Stimulated activated naive CD8-positive, alpha-beta T cell treated with anti-CD3 and anti-CD28 coated beads, Interleukin-15, Interleukin-2, amounts not matched to agents 100 ng/mL and 50 ng/mL, for 24 hours (primary cell): ENCODE measurements around the gene POSTN.
"Not testable (repeated sequence)": the region's sequence is repeated elsewhere in the genome, so short reads cannot be mapped to it uniquely, and the experiment has no call there.

Source experiments
- H3K27ac Mint-ChIP-seq: one replicate; pipeline ENCODE4 v1.8.0; 2021; ENCODE audit warnings: mild to moderate bottlenecking, mixed read lengths
- H3K27me3 Mint-ChIP-seq: one replicate; pipeline ENCODE4 v1.8.0; 2021; ENCODE audit warnings: mixed read lengths
- H3K36me3 Mint-ChIP-seq: one replicate; pipeline ENCODE4 v1.8.0; 2021; ENCODE audit warnings: low read depth, mixed read lengths
- H3K4me1 Mint-ChIP-seq: one replicate; pipeline ENCODE4 v1.8.0; 2021; ENCODE audit warnings: low read depth, mixed read lengths
- H3K4me3 Mint-ChIP-seq: one replicate; pipeline ENCODE4 v1.8.0; 2021; ENCODE audit warnings: mild to moderate bottlenecking, mixed read lengths
- H3K9me3 Mint-ChIP-seq: one replicate; pipeline ENCODE4 v1.8.0; 2021; ENCODE audit warnings: mixed read lengths

Gene POSTN

DNA sequence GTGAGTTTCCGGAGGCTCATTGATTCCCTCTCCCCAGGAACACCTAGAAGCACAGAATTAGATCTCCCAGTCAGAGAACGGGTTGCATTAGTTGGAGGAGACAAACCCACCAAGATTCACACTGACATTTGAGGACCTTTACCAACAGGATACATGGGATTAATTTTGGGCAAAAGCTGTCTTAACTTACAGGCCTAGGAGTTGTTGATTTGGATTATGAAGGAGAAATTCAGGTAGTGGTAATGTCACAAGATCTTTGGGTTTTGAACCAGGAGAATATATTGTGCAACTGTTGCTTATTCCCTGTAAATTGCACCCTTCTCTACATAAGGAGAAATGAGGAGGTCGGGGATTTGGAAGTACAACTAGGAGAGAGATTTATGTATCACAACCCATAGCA lies 38.0 kb downstream of the POSTN start:
- Mint-ChIP-seq H3K4me1 (no peaks in the 10 kb centered on the region), H3K27me3 (no peaks in the 10 kb centered on the region), H3K9me3 (peaks cover 39% of the 10 kb centered on the region), H3K27ac (no peak overlapping the region), H3K4me3 (no peak overlapping the region), H3K36me3 (no peaks in the 10 kb centered on the region)

GRCh38 chr13:37558766-37559165 lies 39.8 kb downstream of the POSTN start:
- H3K9me3 Mint-ChIP-seq, result peaks cover 39% of the 10 kb centered on the region
- H3K4me1 Mint-ChIP-seq, H3K27ac Mint-ChIP-seq, H3K4me3 Mint-ChIP-seq, H3K36me3 Mint-ChIP-seq, H3K27me3 Mint-ChIP-seq: not testable (repeated sequence)

- Mint-ChIP-seq H3K4me3 (no peak overlapping the region), H3K36me3 (no peaks in the 10 kb centered on the region), H3K27ac (no peak overlapping the region), H3K27me3 (no peaks in the 10 kb centered on the region), H3K9me3 (peaks cover 15% of the 10 kb centered on the region), H3K4me1 (no peaks in the 10 kb centered on the region)
Measured at GRCh38 chr13:37546087-37546486, 52.5 kb downstream of the POSTN start.

DNA sequence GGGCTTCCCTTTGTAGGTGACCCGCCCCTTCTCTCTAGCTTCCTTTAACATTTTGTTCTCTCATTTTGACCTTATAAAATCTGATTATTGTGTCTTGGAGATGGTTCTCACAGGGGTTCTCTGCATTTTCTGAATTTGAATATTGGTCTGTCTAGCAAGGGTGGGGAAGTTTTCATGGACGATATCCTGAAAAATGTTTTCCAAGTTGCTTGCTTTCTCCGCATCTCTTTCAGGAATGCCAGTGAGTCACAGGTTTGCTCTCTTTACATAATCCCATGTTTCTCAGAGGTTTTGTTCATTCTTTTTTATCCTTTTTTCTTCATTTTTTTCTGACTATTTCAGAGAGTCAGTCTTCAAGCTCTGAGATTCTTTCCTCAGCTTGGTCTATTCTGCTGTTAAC lies 53.6 kb downstream of the POSTN start:
- Mint-ChIP-seq H3K9me3 (peaks cover 15% of the 10 kb centered on the region), H3K36me3 (no peaks in the 10 kb centered on the region), H3K27me3 (no peaks in the 10 kb centered on the region), H3K4me3 (no peak overlapping the region), H3K27ac (no peak overlapping the region), H3K4me1 (no peaks in the 10 kb centered on the region)

DNA sequence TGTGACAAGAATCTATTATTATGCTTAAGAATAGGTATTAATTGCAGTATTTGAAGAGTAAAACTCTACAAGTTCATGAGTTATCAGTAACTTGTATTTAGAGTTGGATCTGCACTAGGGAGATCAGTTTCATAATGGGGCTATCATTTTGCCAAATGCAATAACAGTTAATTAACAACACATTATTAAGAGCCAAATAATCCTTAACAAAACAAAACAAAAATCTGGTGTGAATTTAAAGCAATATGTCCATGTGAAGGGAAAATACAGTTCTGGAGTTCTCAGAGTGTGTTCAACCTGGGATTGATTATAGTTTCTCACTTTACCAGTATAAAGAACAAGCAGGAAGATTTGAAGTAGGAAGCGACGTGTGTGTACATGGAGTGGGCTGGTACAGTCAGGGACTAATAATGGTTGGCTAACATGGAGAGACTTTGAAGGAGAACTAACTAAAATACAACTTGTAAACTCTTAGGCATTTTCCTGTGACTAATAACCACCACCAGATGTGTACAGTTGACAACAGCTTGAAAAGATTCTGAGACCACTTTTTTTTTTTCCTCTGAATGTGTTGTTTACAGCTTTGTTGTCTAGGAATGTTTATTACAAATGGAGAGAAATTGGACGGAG lies 58.5 kb downstream of the POSTN start:
- H3K4me1 Mint-ChIP-seq, result no peaks in the 10 kb centered on the region
- no peaks in the 10 kb centered on the region for H3K27me3 Mint-ChIP-seq
- peaks cover 20% of the 10 kb centered on the region for H3K9me3 Mint-ChIP-seq
- no peaks in the 10 kb centered on the region for H3K36me3 Mint-ChIP-seq
- H3K27ac Mint-ChIP-seq, result no peak overlapping the region
- H3K4me3 Mint-ChIP-seq, result no peak overlapping the region

GRCh38 chr13:37539170-37539569 lies 59.4 kb downstream of the POSTN start:
- H3K36me3 Mint-ChIP-seq, result no peaks in the 10 kb centered on the region
- no peak overlapping the region for H3K27ac Mint-ChIP-seq
- no peaks in the 10 kb centered on the region for H3K27me3 Mint-ChIP-seq
- H3K4me3 Mint-ChIP-seq, result no peak overlapping the region
- H3K9me3 Mint-ChIP-seq, result peaks cover 16% of the 10 kb centered on the region
- H3K4me1 Mint-ChIP-seq, result no peaks in the 10 kb centered on the region

- Mint-ChIP-seq H3K4me3 (no peak overlapping the region), H3K9me3 (peaks cover 23% of the 10 kb centered on the region), H3K36me3 (no peaks in the 10 kb centered on the region), H3K27me3 (no peaks in the 10 kb centered on the region), H3K27ac (no peak overlapping the region), H3K4me1 (no peaks in the 10 kb centered on the region)
Measured at GRCh38 chr13:37535501-37535900, 63.1 kb downstream of the POSTN start.

DNA sequence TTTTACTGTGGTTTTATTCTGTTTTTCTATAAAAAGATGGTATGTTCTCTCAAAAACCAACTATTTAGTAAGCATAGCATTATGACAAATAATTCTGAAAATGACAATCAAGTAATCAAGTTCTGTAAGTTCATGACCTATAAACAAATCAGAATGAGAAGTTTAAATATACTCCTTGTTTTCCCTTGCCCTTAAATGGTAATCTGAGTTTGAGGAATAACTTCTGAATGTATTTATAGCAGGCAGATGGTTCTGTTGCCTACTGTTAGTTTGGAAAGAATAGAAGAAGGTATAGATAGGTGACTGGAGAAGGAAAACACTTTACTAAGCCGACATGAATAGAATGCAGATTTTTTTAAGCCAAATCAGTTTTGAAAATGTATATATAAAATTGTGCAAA lies 63.9 kb downstream of the POSTN start:
- Mint-ChIP-seq H3K4me1 (no peaks in the 10 kb centered on the region), H3K9me3 (peaks cover 23% of the 10 kb centered on the region), H3K36me3 (no peaks in the 10 kb centered on the region), H3K27ac (no peak overlapping the region), H3K27me3 (no peaks in the 10 kb centered on the region), H3K4me3 (no peak overlapping the region)

DNA sequence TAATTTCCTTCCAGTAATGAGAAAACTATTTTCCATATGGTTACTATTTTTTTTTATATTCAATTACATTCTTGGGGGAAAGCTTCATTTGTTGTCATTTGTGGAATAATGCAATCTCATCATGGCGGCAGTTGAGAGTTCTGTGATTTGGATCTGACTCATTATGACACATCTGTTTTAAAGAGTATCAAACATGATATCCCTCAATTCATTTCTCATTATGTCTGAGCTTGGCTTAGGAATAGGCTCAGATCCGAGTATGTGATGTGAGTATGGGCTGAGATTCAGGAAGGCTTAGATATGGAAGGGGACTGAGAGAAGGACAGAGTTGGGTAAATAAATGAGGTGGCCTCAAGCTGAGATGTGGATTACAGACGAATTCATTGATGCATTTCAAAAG lies 64.4 kb downstream of the POSTN start:
- H3K4me1 Mint-ChIP-seq, result no peaks in the 10 kb centered on the region
- H3K36me3 Mint-ChIP-seq, result no peaks in the 10 kb centered on the region
- no peaks in the 10 kb centered on the region for H3K27me3 Mint-ChIP-seq
- peaks cover 21% of the 10 kb centered on the region for H3K9me3 Mint-ChIP-seq
- no peak overlapping the region for H3K27ac Mint-ChIP-seq
- no peak overlapping the region for H3K4me3 Mint-ChIP-seq

GRCh38 chr13:37531049-37531448 lies 67.5 kb downstream of the POSTN start:
- H3K36me3 Mint-ChIP-seq, result no peaks in the 10 kb centered on the region
- no peaks in the 10 kb centered on the region for H3K4me1 Mint-ChIP-seq
- H3K27ac Mint-ChIP-seq, result no peak overlapping the region
- H3K27me3 Mint-ChIP-seq, result no peaks in the 10 kb centered on the region
- H3K9me3 Mint-ChIP-seq, result peaks cover 19% of the 10 kb centered on the region
- H3K4me3 Mint-ChIP-seq, result no peak overlapping the region

DNA sequence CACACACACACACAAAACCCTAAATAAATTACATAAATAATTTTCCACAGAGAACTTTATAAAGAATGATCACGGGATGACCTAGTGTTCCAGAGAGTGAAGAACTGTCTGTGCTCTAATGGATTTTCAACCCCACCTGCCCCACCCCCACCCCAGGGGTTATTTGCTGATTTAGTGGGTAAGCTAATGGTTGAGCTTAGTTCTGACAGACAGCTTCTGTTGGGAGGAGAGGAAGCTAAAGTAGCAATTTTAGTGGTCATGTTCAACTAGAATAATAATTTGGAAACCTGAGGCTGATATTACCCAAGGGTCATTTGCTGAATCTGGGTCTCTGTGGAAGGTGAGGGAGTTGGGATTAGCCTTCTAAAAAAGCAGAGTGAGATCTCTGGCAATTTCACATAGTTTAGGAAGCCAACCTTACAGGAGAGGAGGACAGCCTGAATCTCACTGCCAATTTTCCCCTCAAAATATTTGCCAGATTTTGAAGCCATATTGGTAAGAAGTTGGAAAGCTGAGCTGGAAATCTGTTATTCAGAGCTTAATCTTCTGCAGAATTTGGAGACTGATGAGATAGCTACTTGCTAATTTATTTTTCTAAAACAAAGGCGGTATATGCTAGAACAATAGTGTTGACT lies 68.7 kb downstream of the POSTN start:
- peaks cover 14% of the 10 kb centered on the region for H3K9me3 Mint-ChIP-seq
- no peak overlapping the region for H3K4me3 Mint-ChIP-seq
- no peaks in the 10 kb centered on the region for H3K4me1 Mint-ChIP-seq
- no peaks in the 10 kb centered on the region for H3K36me3 Mint-ChIP-seq
- no peak overlapping the region for H3K27ac Mint-ChIP-seq
- no peaks in the 10 kb centered on the region for H3K27me3 Mint-ChIP-seq

DNA sequence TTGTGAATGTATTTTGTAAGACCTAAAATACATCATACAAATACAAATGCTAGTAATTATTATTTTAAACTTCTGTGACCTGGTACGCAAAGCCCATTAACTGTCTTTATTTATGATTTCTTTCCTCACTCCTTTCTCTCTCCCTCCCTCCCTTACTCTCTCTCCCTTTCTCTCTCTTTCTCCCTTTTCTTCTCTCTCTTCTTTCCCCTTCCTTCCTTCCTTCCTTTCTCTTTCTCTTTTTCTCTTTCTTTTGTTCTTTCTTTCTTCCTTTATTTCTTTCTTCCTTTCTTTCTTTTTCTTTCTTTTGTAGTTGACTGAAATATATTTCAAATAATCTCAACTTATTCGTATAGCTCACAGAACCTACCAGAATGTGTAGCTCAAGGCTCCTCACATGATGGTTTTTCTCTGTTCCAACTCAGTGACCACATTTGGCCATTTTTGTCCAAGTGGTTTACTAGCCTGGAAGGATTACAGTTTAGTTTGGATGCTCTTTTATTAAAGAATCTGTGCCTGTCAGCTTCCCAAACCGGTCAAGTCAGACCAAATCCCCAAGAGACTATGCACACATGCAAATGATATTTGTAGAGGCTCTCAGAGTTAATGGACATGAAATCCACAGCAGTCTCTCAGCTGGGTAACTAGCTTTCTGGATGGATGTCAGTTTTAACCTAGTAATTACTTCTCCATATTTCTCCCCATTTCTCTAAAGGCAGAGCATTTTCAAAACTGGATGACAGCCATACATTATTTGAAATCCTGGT lies 71.7 kb downstream of the POSTN start:
- Mint-ChIP-seq H3K36me3 (no peaks in the 10 kb centered on the region), H3K27ac (no peak overlapping the region), H3K27me3 (no peaks in the 10 kb centered on the region), H3K9me3 (peaks cover 9% of the 10 kb centered on the region), H3K4me3 (no peak overlapping the region), H3K4me1 (no peaks in the 10 kb centered on the region)

GRCh38 chr13:37515226-37515625 lies 83.3 kb downstream of the POSTN start:
- H3K27me3 Mint-ChIP-seq, result no peaks in the 10 kb centered on the region
- H3K4me1 Mint-ChIP-seq, result no peaks in the 10 kb centered on the region
- peaks cover 14% of the 10 kb centered on the region for H3K9me3 Mint-ChIP-seq
- no peaks in the 10 kb centered on the region for H3K36me3 Mint-ChIP-seq
- H3K4me3 Mint-ChIP-seq, result no peak overlapping the region
- H3K27ac Mint-ChIP-seq, result no peak overlapping the region
